ENCODE measurements around the gene RBM33.

RBM33 gene

GRCh38 chr7:155807065-155807671, 162.7 kb downstream of the RBM33 start:
- Histone ChIP-seq H3K27me3 (ENCODE audit: insufficient read depth, low read depth) (peaks cover 48% of the 10 kb centered on the region), H4K20me1 (ENCODE audit: insufficient read depth) (no peaks in the 10 kb centered on the region), H3K79me2 (ENCODE audit: insufficient read depth, low read depth) (no peaks in the 10 kb centered on the region), H3K36me3 (ENCODE audit: insufficient read depth) (no peaks in the 10 kb centered on the region), H3K27ac (no peak overlapping the region), H3K4me2 (no peak overlapping the region), H3K4me3 (IDR thresholded peaks at IDR 0.05; ENCODE audit: insufficient read depth, low read depth, low read length) (no peak overlapping the region), H2AFZ (ENCODE audit: low read depth) (no peak overlapping the region), H3K4me1 (ENCODE audit: low read depth, poor library complexity, severe bottlenecking) (peaks cover 13% of the 10 kb centered on the region), H3K9ac (no peak overlapping the region)
- no peak for TF ChIP-seq CTCF (conservative IDR thresholded peaks at IDR 0.05; ENCODE audit: low read depth, low read length)

- H3K4me3 ChIP-seq (IDR thresholded peaks at IDR 0.05; ENCODE audit: insufficient read depth, low read depth, low read length): no peak overlapping the region
- no peak for TF ChIP-seq CTCF (conservative IDR thresholded peaks at IDR 0.05; ENCODE audit: low read depth, low read length)
- H3K36me3 ChIP-seq (ENCODE audit: insufficient read depth): no peaks in the 10 kb centered on the region
- H3K79me2 ChIP-seq (ENCODE audit: insufficient read depth, low read depth): no peaks in the 10 kb centered on the region
- no peak overlapping the region for H3K27ac ChIP-seq
- peak overlapping the region; percentile 34; the same call in 1 of the 2 replicates for H3K4me2 ChIP-seq
- peaks cover 13% of the 10 kb centered on the region for H3K4me1 ChIP-seq (ENCODE audit: low read depth, poor library complexity, severe bottlenecking)
- no peak overlapping the region for H2AFZ ChIP-seq (ENCODE audit: low read depth)
- H3K9ac ChIP-seq: no peak overlapping the region
- no peaks in the 10 kb centered on the region for H4K20me1 ChIP-seq (ENCODE audit: insufficient read depth)
- H3K27me3 ChIP-seq (ENCODE audit: insufficient read depth, low read depth): peaks cover 48% of the 10 kb centered on the region
Observed at GRCh38 chr7:155807789-155808548, 163.5 kb downstream of the RBM33 start.

- Histone ChIP-seq H3K4me3 (IDR thresholded peaks at IDR 0.05; ENCODE audit: insufficient read depth, low read depth, low read length) (no peak overlapping the region), H3K79me2 (ENCODE audit: insufficient read depth, low read depth) (no peaks in the 10 kb centered on the region), H3K27ac (no peak overlapping the region), H3K36me3 (ENCODE audit: insufficient read depth) (no peaks in the 10 kb centered on the region), H3K9ac (no peak overlapping the region), H3K27me3 (ENCODE audit: insufficient read depth, low read depth) (peaks cover 52% of the 10 kb centered on the region), H4K20me1 (ENCODE audit: insufficient read depth) (no peaks in the 10 kb centered on the region), H2AFZ (ENCODE audit: low read depth) (no peak overlapping the region), H3K4me2 (peak overlapping the region; percentile 34), H3K4me1 (ENCODE audit: low read depth, poor library complexity, severe bottlenecking) (peaks cover 13% of the 10 kb centered on the region)
- TF ChIP-seq CTCF (conservative IDR thresholded peaks at IDR 0.05; ENCODE audit: low read depth, low read length): no peak
Observed at GRCh38 chr7:155808549-155809331, 164.3 kb downstream of the RBM33 start.

GRCh38 chr7:155809332-155809946, 165.0 kb downstream of the RBM33 start:
- Histone ChIP-seq H3K4me3 (IDR thresholded peaks at IDR 0.05; ENCODE audit: insufficient read depth, low read depth, low read length) (no peak overlapping the region), H4K20me1 (ENCODE audit: insufficient read depth) (no peaks in the 10 kb centered on the region), H2AFZ (ENCODE audit: low read depth) (no peak overlapping the region), H3K27ac (no peak overlapping the region), H3K9ac (no peak overlapping the region), H3K79me2 (ENCODE audit: insufficient read depth, low read depth) (no peaks in the 10 kb centered on the region), H3K27me3 (ENCODE audit: insufficient read depth, low read depth) (peaks cover 52% of the 10 kb centered on the region), H3K4me2 (peak overlapping the region; percentile 34; the same call in 1 of the 2 replicates), H3K4me1 (ENCODE audit: low read depth, poor library complexity, severe bottlenecking) (peaks cover 10% of the 10 kb centered on the region), H3K36me3 (ENCODE audit: insufficient read depth) (no peaks in the 10 kb centered on the region)
- no peak for TF ChIP-seq CTCF (conservative IDR thresholded peaks at IDR 0.05; ENCODE audit: low read depth, low read length)

Data from KMS-11 (cell line).